Activated naive CD4-positive, alpha-beta T cell (primary cell): ENCODE data around the gene KRTAP5-10.
"Not testable (repeated sequence)": the region's sequence is repeated elsewhere in the genome, so short reads cannot be mapped to it uniquely, and the experiment has no call there.

ENCODE experiments used
- DNase-seq, 4 experiments: peaks; one replicate each; lab custom pipeline; 2025; lab: John Stamatoyannopoulos, UW

Gene KRTAP5-10

DNA sequence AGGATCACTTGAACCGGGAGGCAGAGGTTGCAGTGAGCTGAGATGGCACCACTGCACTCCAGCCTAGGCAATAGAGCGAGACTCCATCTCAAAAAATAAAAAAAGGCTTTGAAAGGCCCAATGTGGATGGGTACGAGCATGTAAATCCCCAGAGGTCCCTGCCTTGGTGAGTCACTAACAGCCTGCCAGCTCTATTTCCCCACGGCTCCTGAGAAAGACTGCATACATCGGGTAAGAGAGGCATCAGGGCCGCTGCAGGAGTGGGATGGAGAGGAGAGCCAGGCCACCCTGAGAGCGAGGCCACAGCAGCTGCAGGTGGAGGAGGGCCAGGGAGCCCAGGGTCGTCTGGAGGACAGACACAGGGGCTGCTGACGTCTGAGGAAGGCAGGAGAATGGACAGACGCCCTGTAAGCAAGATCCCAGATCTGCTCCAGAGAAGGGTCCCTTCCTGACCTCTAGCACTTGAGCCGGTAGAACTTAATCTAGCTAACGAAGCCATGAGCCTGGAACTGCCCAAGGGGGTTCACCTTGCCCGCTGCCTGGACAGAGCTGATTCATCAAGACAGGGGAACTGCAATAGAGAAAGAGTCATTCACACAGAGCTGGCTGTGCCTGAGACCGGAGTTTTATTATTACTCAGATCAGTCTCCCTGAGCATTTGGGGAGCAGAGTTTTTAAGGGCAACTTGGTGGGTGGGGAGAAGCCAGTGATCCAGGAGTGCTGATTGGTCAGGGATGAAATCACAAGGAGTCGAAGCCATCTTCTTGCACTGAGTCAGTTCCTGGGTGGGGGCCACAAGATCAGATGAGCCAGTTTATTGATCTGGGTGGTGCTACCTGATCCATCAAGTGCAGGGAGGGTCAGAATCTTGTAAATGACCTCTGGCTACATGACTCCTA is 22.2 kb upstream of the KRTAP5-10 start:
- no peak for DNase-seq

- no peak for DNase-seq
These were observed 21.5 kb upstream of the KRTAP5-10 start for GRCh38 chr11:71543866-71544265.

- no peak for DNase-seq
These were observed 20.7 kb upstream of the KRTAP5-10 start for GRCh38 chr11:71544525-71545214.

- no peak for DNase-seq
These were observed 19.9 kb upstream of the KRTAP5-10 start for GRCh38 chr11:71545405-71545966.

GRCh38 chr11:71548120-71548519 is 17.2 kb upstream of the KRTAP5-10 start, which contains the start of gene KRTAP5-9:
TSS of gene KRTAP5-9 (plus strand) at chr11:71548420. CDS start at chr11:71548658, 238 bp downstream.
- no peak for DNase-seq

DNA sequence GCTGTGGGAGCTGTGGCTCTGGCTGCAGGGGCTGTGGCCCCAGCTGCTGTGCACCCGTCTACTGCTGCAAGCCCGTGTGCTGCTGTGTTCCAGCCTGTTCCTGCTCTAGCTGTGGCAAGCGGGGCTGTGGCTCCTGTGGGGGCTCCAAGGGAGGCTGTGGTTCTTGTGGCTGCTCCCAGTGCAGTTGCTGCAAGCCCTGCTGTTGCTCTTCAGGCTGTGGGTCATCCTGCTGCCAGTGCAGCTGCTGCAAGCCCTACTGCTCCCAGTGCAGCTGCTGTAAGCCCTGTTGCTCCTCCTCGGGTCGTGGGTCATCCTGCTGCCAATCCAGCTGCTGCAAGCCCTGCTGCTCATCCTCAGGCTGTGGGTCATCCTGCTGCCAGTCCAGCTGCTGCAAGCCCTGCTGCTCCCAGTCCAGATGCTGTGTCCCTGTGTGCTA is 16.6 kb upstream of the KRTAP5-10 start:
- no peak for DNase-seq

GRCh38 chr11:71551711-71552110 is 13.7 kb upstream of the KRTAP5-10 start:
- DNase-seq: no peak

- no peak for DNase-seq
These were observed 10.4 kb upstream of the KRTAP5-10 start for GRCh38 chr11:71554996-71555395.

DNA sequence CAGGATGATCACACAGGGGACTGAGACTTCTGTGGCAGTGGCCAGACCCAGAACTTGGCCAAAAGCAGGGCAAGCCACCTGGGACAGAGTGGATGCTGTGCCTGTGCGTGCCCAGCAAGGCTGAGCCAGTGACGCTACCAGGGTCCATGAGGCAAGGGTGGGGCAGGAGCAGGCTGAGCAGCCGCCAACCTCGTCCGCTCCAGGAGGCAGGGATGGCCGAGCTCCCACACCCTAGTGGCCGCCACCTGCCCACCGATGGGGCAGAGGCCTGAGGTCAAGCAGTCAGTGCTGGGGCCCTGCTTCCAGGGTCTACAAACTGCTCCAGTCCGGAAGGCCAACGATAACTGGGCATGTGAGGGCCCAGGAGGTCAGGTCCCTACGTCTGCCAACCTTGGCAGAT is 9.9 kb upstream of the KRTAP5-10 start:
- DNase-seq: no peak

DNA sequence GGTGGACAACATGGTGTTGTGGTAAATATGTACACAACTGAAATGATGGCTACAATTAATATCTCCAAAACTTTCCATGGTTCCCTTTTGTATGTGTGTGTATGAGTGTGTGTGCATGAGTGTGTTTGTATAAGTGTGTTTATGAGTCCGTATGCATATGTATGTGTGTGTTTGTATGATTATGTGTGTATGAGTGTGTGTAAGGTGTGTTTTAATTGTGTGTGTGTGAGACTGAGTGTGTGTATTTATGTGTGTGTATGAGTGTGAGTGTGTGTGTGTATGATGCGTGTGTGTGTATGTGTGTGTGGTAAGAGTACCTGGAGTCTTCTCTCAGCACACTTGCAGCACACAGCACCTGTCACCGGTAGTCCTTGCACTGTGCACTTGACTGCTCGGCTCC is 9.3 kb upstream of the KRTAP5-10 start:
- no peak for DNase-seq

GRCh38 chr11:71557257-71557656 is 8.1 kb upstream of the KRTAP5-10 start:
- DNase-seq: no peak

- DNase-seq: no peak
These were observed 6.4 kb upstream of the KRTAP5-10 start for GRCh38 chr11:71558996-71559395.

DNA sequence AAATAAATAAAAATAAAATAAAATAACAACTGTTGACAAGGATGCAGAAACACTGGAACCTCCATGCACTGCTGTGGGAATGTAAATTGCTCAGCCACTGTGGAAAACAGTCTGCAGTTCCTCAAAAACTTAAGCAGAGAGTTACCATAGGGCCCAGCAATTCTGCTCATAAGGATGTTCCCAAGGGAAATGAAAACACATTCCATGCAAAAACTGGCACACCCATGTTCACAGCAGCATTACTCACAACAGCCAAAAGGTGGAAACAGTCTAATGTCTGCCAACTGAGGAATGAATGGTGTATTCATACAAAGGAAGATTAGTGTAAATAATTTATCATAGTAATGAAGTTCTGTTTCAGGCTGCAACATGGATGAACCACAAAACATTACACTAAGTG is 3.2 kb upstream of the KRTAP5-10 start:
- no peak for DNase-seq

- no peak for DNase-seq
These were observed 2.0 kb upstream of the KRTAP5-10 start for GRCh38 chr11:71563406-71563805.

- no peak for DNase-seq
These were observed 933 bp upstream of the KRTAP5-10 start for GRCh38 chr11:71564430-71564829.

DNA sequence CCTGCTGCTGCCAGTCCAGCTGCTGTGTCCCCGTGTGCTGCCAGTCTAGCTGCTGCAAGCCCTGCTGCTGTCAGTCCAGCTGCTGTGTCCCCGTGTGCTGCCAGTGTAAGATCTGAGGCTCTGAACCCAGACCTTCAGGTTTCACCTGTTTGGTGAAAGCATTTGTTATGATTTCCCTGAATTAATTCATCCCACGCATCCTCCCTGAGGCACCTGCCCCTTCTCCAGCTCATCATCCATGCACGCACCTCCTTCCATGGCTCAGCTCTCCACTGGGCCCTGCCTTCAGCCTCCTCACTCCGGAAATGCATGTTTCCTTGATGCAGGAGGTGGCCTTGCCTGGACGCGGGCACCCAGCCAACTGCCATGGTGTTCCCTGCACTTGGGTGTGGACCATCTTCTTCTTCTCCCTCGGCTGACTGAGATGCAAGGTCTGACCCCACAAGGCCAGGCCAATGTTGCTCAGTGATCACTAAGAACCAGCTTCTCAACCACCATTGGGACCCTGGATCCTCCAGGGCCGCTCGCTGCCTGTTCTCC is 788 bp downstream of the KRTAP5-10 start:
- DNase-seq: no peak

- DNase-seq: not testable (repeated sequence)
These were observed 1.6 kb downstream of the KRTAP5-10 start for GRCh38 chr11:71566626-71567599.

DNA sequence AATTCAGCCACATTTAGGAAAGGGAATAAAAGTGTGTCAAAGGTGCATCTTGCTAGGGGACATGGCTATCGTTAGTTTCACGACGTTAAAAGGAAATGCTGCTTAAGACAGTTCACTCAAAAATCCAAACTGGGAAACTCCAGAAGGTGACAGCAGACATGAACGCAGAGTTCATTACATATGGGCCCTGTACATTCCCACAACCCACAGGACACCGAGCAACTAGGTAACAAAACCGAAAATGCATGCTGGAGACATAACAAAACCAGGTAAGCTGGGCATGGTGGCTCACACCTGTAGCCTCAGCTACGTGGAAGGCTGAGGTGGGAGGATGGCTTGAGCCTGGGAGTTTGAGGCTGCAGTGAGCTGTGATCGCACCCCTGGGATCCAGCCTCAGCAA is 2.3 kb downstream of the KRTAP5-10 start:
- not testable (repeated sequence) for DNase-seq

DNA sequence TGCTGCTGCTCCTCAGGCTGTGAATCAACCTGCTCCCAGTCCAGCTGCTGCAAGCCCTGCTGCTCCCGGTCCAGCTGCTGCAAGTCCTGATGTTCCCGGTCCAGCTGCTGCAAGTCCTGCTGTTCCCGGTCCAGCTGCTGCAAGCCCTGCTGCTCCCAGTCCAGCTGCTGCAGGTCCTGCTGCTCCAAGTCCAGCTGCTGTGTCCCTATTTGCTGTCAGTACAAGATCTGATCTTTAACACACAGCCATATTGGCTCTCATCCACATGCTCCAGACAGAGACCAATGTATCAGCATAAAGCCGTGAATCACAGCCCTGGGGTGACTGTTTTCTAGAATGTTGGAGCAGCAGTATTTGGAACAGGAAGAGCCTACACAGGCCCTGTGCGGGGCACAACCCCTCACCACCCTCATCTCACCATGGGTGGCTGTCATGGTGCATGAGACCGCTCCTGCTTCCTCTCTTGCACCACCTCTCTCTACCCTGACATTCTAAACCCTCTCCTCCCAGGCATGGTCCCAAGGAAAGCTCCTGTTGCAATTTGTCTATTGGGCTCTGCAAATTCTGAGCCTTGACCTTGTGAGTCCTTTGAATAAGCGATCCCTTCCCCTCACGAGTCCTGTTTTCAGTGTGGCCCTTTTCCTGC is 3.5 kb downstream of the KRTAP5-10 start:
- DNase-seq: no peak

GRCh38 chr11:71571101-71571850 is 5.9 kb downstream of the KRTAP5-10 start:
- not testable (repeated sequence) for DNase-seq
